ENCODE results near the gene BPIFB1. TPM values are rescaled to one million over a fixed set of nuclear protein-coding genes. Genes with fewer than 3 reads are reported as not detected.
A peak's percentile ranks its signal among the peaks of the same experiment; 100 is the strongest.

BPIFB1 gene
- total and polyA plus RNA-seq, 2 of the 13 experiments (the other 11 are each of a cell fraction or from before 2014, with no cell fraction given) = 0.82 to 4.4 TPM

- TF ChIP-seq ZNF616 (CRISPR knock-in tag; IDR thresholded peaks at IDR 0.05; ENCODE audit: low read depth) (no peak), MBD4 (IDR thresholded peaks at IDR 0.05; ENCODE audit: borderline replicate concordance, low read length) (no peak), FOSL2 (CRISPR knock-in tag; IDR thresholded peaks at IDR 0.05) (peak; percentile 61; the same call in 1 of the 2 replicates), SOX5 (CRISPR knock-in tag; IDR thresholded peaks at IDR 0.05; ENCODE audit: borderline replicate concordance) (no peak), NFKB2 (CRISPR knock-in tag; IDR thresholded peaks at IDR 0.05; ENCODE audit: borderline replicate concordance) (peak; percentile 57; the same call in 1 of the 2 replicates), CSRNP1 (CRISPR knock-in tag; IDR thresholded peaks at IDR 0.05) (peak; percentile 69; the same call in 1 of the 2 replicates), ZNF614 (CRISPR knock-in tag; IDR thresholded peaks at IDR 0.05; ENCODE audit: borderline replicate concordance) (no peak; the same call in 1 of the 2 replicates), THAP7 (CRISPR knock-in tag; IDR thresholded peaks at IDR 0.05) (no peak), HOXA3 (CRISPR knock-in tag; IDR thresholded peaks at IDR 0.05) (no peak), JDP2 (CRISPR knock-in tag; IDR thresholded peaks at IDR 0.05; ENCODE audit: borderline replicate concordance) (no peak), THAP11 (CRISPR knock-in tag; IDR thresholded peaks at IDR 0.05) (0 out of 2 replicates have a peak, but pooled peaks have one; percentile 19), MIXL1 (CRISPR knock-in tag; IDR thresholded peaks at IDR 0.05) (no peak), ZKSCAN1 (IDR thresholded peaks at IDR 0.05; ENCODE audit: low read length) (no peak), HNRNPLL (IDR thresholded peaks at IDR 0.05; ENCODE audit: low read depth, low read length, poor library complexity, severe bottlenecking) (peak; percentile 44), ZNF530 (CRISPR knock-in tag; IDR thresholded peaks at IDR 0.05; ENCODE audit: low read depth) (no peak), SRSF1 (optimal IDR thresholded peaks at IDR 0.05; ENCODE audit: low read depth, low read length) (peak; percentile 44), MIER2 (CRISPR knock-in tag; IDR thresholded peaks at IDR 0.05) (peak; percentile 78), ZNF788 (CRISPR knock-in tag; IDR thresholded peaks at IDR 0.05; ENCODE audit: borderline replicate concordance) (peak; percentile 82; the same call in 1 of the 2 replicates), ARHGAP35 (CRISPR knock-in tag; IDR thresholded peaks at IDR 0.05; ENCODE audit: borderline replicate concordance) (no peak), E2F2 (CRISPR knock-in tag; IDR thresholded peaks at IDR 0.05; ENCODE audit: borderline replicate concordance) (no peak), FOXA1 (IDR thresholded peaks at IDR 0.05) (no peak), FOXA1 (CRISPR knock-in tag; IDR thresholded peaks at IDR 0.05) (no peak), RFX3 (CRISPR knock-in tag; IDR thresholded peaks at IDR 0.05) (no peak), ZNF790 (CRISPR knock-in tag; IDR thresholded peaks at IDR 0.05; ENCODE audit: borderline replicate concordance) (no peak), EZH2 (conservative IDR thresholded peaks at IDR 0.05; ENCODE audit: low read depth, low read length) (0 out of 2 replicates have a peak, but pooled peaks have one; percentile 20), TEAD3 (CRISPR knock-in tag; optimal IDR thresholded peaks at IDR 0.05; ENCODE audit: borderline replicate concordance) (peak; percentile 64), MIER3 (CRISPR knock-in tag; IDR thresholded peaks at IDR 0.05; ENCODE audit: borderline replicate concordance) (0 out of 2 replicates have a peak, but pooled peaks have one; percentile 36), ZNF770 (CRISPR knock-in tag; IDR thresholded peaks at IDR 0.05) (no peak)
Measured at GRCh38 chr20:33299111-33299603, 16.1 kb downstream of the BPIFB1 start (continued).

All from HepG2 (cell line).